Upper lobe of right lung (tissue), 1 donor: Measurements from ENCODE around the gene REEP1. TPM values are rescaled to one million over a fixed set of nuclear protein-coding genes. Genes with fewer than 3 reads are reported as not detected.

Source experiments
- ATAC-seq: fragments of 200-7000 bp; cut with Tn5 transposase; one replicate; pipeline ENCODE4 v1.9.1; 2020; ENCODE audit warnings: mild to moderate bottlenecking, moderate library complexity
- DNase-seq: peaks from one replicate; pipeline ENCODE4 v3.0.0-alpha.2; 2020
- H3K27ac ChIP-seq: fragments of 200-600 bp; one replicate; pipeline ENCODE4 v1.8.0; 2022
- H3K27me3 ChIP-seq: fragments of 200-600 bp; one replicate; pipeline ENCODE4 v1.8.0; 2022; ENCODE audit warnings: mild to moderate bottlenecking
- H3K36me3 ChIP-seq: fragments of 200-600 bp; one replicate; pipeline ENCODE4 v1.8.0; 2022
- H3K4me1 ChIP-seq: fragments of 200-600 bp; one replicate; pipeline ENCODE4 v1.8.0; 2022
- H3K4me3 ChIP-seq: fragments of 200-600 bp; one replicate; pipeline ENCODE4 v1.8.0; 2022; ENCODE audit warnings: mild to moderate bottlenecking
- H3K9me3 ChIP-seq: fragments of 200-600 bp; one replicate; pipeline ENCODE4 v1.8.0; 2022
- intact Hi-C: fragments of 100-400 bp; cut with DNase I; formaldehyde crosslinking; loops from one replicate; pipeline ENCODE4 v1.11.0; 2022
- total RNA-seq: library from RNA; stranded (reverse); fragmentation: NEBNext Ultra II Directional; extraction: Animal tissue kit (Norgen Biotek cat#: 25700); gene quantifications from one replicate; pipeline ENCODE4 v1.2.1, GENCODE V29; 2021
- TF ChIP-seq, protein P1 (sequence below): fragments of 200-600 bp; IDR thresholded peaks from one replicate; pipeline ENCODE4 v1.8.0; 2022; ENCODE audit warnings: antibody characterized with exemption
- donor health status: DM: no; HTN: yes; CAD: no; lungs with severe emphysema.

The REEP1 gene
- total RNA-seq, 1 donor from 2014 or later, result 7.8 TPM

DNA sequence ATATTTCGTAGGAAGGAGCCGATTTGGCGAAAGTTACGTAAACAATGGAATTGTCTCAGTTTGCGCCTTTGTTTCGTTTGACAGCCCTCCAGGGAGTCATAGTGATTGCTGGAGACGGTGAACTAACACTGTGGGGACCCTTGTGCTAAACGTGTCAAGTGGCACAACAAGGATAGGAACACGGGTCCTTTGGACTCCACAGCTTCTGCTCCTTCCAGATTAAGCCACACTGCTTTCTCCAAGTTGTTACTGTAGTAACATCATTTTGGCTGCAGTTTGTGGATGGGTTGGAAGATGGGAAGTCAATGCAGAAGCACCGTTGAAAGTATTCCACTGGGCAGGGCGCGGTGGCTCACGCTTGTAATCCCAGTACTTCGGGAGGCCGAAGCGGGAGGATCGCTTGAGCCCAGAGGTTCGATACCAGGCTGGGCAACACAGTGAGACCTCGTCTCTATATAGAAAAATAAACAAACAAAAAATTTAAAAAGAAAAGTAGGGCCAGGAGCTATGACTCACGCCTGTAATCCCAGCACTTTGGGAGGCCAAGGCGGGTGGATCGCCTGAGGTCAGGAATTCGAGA, 141.5 kb downstream of the REEP1 start:
- no peak for ATAC-seq

DNA sequence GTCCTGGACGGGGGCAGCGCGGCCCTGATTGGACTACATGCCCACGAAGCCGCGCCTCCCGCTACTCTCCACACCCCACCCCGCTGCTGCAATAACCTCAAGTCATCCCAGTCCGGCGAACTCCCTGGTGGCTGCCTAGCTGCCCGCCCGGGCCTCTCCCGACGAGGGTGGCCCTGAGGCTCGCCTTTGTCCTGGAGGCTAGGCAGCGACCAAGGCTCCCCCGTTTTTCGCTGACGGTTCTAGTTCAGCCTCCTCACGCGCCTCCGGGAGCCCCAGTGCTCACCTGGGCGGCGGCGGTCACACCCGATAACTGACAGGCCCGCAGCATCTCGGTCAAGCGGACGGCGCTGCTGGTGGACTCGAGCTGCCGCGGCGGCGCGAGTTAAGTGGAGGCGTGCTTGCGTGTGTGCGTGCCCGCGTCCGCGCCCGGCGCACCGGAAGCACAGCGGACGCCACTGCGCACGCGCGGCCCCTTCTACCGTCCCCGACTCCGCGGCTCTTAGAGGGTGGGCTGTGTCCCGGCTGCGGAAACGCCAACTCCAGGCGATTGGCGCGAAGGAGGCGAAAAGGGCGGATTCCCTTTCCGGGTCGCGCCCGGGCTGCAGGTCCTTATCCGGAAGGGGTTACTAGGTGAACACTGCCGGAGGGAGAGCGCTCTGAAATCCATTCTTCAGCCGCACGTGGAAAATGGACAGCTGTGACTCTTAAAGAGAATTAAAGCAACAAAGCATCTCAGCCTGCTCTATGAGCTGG, 142.2 kb downstream of the REEP1 start, which contains the start of gene IMMT:
TSS of gene IMMT (minus strand) at position 408 of the 753 bp plus-strand sequence. CDS start at position 328, 80 bp downstream.
- peak; percentile 98 for DNase-seq
- no peaks in the 10 kb centered on the region for H3K9me3 ChIP-seq
- intact Hi-C loops, result no loop called here
- peaks cover 3% of the 10 kb centered on the region for H3K36me3 ChIP-seq
- H3K27me3 ChIP-seq, result no peaks in the 10 kb centered on the region
- peak; percentile 95 for ATAC-seq
- TF ChIP-seq, protein P1, sequence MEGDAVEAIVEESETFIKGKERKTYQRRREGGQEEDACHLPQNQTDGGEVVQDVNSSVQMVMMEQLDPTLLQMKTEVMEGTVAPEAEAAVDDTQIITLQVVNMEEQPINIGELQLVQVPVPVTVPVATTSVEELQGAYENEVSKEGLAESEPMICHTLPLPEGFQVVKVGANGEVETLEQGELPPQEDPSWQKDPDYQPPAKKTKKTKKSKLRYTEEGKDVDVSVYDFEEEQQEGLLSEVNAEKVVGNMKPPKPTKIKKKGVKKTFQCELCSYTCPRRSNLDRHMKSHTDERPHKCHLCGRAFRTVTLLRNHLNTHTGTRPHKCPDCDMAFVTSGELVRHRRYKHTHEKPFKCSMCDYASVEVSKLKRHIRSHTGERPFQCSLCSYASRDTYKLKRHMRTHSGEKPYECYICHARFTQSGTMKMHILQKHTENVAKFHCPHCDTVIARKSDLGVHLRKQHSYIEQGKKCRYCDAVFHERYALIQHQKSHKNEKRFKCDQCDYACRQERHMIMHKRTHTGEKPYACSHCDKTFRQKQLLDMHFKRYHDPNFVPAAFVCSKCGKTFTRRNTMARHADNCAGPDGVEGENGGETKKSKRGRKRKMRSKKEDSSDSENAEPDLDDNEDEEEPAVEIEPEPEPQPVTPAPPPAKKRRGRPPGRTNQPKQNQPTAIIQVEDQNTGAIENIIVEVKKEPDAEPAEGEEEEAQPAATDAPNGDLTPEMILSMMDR, result no peak
- H3K4me1 ChIP-seq, result peaks cover 25% of the 10 kb centered on the region
- H3K4me3 ChIP-seq, result peak within 1 kb of the TSS; percentile 94
- H3K27ac ChIP-seq, result peak within 1 kb of the TSS; percentile 98

More for the DNA sequence above, 141.5 kb downstream of the REEP1 start:
- Histone ChIP-seq H3K27ac (peak overlapping the region; percentile 98), H3K27me3 (no peaks in the 10 kb centered on the region), H3K4me3 (peak overlapping the region; percentile 94), H3K36me3 (no peaks in the 10 kb centered on the region), H3K4me1 (peaks cover 28% of the 10 kb centered on the region), H3K9me3 (no peaks in the 10 kb centered on the region)
- DNase-seq, result no peak
- intact Hi-C loops, result no loop called here
- TF ChIP-seq, protein P1, result no peak

DNA sequence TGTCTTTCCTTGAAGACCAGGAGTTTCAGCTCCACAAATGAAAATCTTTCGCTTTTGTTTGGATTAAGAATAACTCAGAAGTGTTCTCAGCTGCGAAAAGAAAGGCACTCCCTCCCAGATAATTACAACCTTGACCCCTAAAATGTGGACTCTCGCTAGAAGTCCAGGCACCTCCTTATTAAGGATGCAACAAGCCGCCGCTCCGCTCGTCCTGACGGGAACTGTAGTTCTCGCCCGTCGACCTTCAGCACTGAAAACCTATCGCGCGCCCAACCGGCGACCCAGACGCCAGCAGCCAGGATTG, 142.7 kb downstream of the REEP1 start:
- ATAC-seq (no peak), DNase-seq (no peak)
- H3K36me3 ChIP-seq, result peaks cover 8% of the 10 kb centered on the region
- peak overlapping the region; percentile 98 for H3K27ac ChIP-seq
- intact Hi-C loops, result no loop called here
- no peaks in the 10 kb centered on the region for H3K27me3 ChIP-seq
- peaks cover 21% of the 10 kb centered on the region for H3K4me1 ChIP-seq
- peak overlapping the region; percentile 94 for H3K4me3 ChIP-seq
- no peaks in the 10 kb centered on the region for H3K9me3 ChIP-seq
- TF ChIP-seq, protein P1, result no peak

DNA sequence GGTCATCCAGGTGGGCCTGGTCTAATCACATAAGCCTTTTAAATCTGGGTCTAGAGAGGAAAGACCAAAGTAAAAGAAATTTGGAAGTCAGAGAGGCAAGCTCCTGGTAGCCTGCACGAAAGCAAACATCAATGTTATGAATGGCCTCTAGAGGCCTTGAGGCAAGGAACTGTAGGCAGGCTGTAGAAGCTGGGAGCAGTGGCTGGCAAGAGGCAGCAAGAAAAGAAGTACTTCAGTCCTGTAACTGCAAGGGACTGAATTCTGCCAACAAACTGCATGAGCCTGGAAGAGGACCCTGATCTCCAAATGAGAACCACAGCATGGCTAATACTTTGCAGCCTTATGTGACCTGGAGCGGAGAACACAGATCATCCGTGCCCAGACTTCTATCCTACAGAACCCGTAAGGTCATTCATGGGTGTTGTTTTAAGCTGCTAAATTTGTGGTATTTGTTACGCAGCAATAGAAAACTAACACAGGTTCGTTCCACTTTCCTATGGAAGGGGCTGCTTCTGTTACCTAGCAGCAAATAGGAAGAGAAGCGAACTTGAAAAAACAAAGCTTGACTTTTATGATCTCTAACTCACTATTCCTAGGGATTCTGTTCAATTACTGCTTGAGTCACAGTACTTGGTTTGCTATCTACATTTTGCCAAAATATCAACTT, 143.4 kb downstream of the REEP1 start:
- Histone ChIP-seq H3K36me3 (peaks cover 8% of the 10 kb centered on the region), H3K27me3 (no peaks in the 10 kb centered on the region), H3K9me3 (no peaks in the 10 kb centered on the region), H3K4me3 (peak overlapping the region; percentile 94), H3K4me1 (peaks cover 21% of the 10 kb centered on the region), H3K27ac (peak overlapping the region; percentile 98)
- intact Hi-C loops, result no loop called here
- no peak for DNase-seq
- TF ChIP-seq, protein P1, result no peak
- no peak for ATAC-seq

DNA sequence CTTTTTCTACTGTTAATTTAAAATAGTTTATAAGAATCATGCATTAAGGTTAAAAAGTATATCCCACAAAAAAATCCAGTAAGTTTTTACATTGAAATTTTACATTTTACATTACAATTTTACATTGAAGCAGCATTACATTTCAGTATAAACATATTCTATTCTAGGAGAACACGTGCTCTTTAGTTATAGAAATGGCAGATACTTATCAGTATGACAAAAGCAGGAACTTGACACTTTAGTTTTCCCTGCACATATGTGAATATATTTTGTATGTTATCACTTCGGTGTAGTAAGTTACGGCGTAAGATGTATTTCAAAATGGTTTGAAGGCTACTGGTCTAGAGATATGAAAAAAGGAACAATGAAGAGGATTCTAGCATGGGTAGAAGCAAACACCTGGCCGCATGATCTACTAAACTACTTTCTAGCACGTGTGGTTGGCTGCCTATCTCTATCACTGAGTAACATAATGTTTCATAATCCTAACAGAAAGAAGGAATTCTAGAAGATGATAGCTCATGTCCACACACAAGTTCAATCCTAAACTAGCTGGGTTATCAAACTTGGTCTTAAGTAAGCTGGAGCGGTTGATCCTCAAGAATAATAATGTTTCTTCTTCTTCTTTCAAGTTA, 147.5 kb downstream of the REEP1 start:
- Histone ChIP-seq H3K4me3 (no peak overlapping the region), H3K4me1 (peaks cover 35% of the 10 kb centered on the region), H3K27ac (no peak overlapping the region), H3K9me3 (no peaks in the 10 kb centered on the region), H3K36me3 (peaks cover 8% of the 10 kb centered on the region), H3K27me3 (no peaks in the 10 kb centered on the region)
- ATAC-seq (no peak), DNase-seq (no peak)
- TF ChIP-seq, protein P1, result no peak
- intact Hi-C loops, result no loop called here
